ENCODE measurements around the gene ZNF90.

DNA sequence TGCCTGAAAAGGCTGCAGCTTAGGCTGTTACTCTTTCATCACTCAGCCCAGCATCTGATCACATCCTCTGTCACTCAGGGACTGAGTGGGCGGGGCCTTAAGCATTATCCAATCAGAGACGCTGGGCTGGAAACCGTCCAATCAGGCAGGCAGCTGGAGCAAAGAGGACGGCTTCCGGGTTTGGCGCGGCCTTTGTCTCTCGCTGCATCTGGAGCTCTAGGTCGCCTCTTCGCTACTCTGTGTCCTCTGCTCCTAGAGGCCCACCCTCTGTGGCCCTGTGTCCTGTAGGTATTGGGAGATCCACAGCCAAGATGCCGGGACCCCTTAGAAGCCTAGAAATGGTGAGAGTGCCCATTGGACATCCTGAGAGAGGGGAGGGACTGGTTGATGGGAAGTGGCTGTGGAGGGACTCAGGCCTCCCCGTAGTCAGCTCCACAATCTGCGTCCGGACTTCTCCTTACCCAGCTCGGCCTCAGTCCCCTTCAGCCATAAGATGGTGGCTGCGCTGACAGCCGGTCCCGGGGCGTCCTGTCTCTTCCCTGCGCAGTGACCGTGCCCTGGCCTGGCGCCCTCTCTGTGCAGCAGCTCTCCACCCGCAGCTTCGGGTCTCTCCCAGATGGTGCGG lies 89.3 kb downstream of the ZNF90 start, which contains the start of gene ZNF486:
- TF ChIP-seq TAF1 (IDR thresholded peaks at IDR 0.05; ENCODE audit: low read depth), result no peak
- TF ChIP-seq, protein P1, sequence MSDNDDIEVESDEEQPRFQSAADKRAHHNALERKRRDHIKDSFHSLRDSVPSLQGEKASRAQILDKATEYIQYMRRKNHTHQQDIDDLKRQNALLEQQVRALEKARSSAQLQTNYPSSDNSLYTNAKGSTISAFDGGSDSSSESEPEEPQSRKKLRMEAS (IDR thresholded peaks at IDR 0.05), result no peak
- no peak for TF ChIP-seq RAD21 (IDR thresholded peaks at IDR 0.05; ENCODE audit: low read depth)
- no peak for TF ChIP-seq NFIC (IDR thresholded peaks at IDR 0.05)
- no peak for TF ChIP-seq YY1 (IDR thresholded peaks at IDR 0.05; ENCODE audit: low read depth)
- TF ChIP-seq, protein P2, sequence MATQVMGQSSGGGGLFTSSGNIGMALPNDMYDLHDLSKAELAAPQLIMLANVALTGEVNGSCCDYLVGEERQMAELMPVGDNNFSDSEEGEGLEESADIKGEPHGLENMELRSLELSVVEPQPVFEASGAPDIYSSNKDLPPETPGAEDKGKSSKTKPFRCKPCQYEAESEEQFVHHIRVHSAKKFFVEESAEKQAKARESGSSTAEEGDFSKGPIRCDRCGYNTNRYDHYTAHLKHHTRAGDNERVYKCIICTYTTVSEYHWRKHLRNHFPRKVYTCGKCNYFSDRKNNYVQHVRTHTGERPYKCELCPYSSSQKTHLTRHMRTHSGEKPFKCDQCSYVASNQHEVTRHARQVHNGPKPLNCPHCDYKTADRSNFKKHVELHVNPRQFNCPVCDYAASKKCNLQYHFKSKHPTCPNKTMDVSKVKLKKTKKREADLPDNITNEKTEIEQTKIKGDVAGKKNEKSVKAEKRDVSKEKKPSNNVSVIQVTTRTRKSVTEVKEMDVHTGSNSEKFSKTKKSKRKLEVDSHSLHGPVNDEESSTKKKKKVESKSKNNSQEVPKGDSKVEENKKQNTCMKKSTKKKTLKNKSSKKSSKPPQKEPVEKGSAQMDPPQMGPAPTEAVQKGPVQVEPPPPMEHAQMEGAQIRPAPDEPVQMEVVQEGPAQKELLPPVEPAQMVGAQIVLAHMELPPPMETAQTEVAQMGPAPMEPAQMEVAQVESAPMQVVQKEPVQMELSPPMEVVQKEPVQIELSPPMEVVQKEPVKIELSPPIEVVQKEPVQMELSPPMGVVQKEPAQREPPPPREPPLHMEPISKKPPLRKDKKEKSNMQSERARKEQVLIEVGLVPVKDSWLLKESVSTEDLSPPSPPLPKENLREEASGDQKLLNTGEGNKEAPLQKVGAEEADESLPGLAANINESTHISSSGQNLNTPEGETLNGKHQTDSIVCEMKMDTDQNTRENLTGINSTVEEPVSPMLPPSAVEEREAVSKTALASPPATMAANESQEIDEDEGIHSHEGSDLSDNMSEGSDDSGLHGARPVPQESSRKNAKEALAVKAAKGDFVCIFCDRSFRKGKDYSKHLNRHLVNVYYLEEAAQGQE (IDR thresholded peaks at IDR 0.05; ENCODE audit: low read depth), result no peak
- TF ChIP-seq EP300 (IDR thresholded peaks at IDR 0.05; ENCODE audit: borderline replicate concordance), result no peak
- no peak for TF ChIP-seq TCF12 (IDR thresholded peaks at IDR 0.05; ENCODE audit: low read depth)
- TF ChIP-seq CEBPB (IDR thresholded peaks at IDR 0.05), result no peak
- no peak for TF ChIP-seq TEAD4 (IDR thresholded peaks at IDR 0.05)
- no peak for TF ChIP-seq EGR1 (IDR thresholded peaks at IDR 0.05)
